Ammon's horn (tissue), 1 donor: Measurements from ENCODE around the gene ARHGAP12.

Source experiments
- DNase-seq: peaks from one replicate; pipeline ENCODE4 v3.0.0-alpha.2; 2016; ENCODE audit warnings: low spot score

ARHGAP12 gene

GRCh38 chr10:31875608-31876007 is 53.0 kb downstream of the ARHGAP12 start:
- no peak for DNase-seq

GRCh38 chr10:31873724-31874123 is 54.9 kb downstream of the ARHGAP12 start:
- DNase-seq, result no peak

GRCh38 chr10:31871266-31872065 is 57.2 kb downstream of the ARHGAP12 start:
- no peak for DNase-seq

GRCh38 chr10:31867646-31868045 is 61.0 kb downstream of the ARHGAP12 start:
- no peak for DNase-seq

- no peak for DNase-seq
Measured at GRCh38 chr10:31866118-31866670, 62.4 kb downstream of the ARHGAP12 start.

GRCh38 chr10:31864834-31865518 is 63.7 kb downstream of the ARHGAP12 start:
- DNase-seq, result peak; percentile 9

- no peak for DNase-seq
Measured at GRCh38 chr10:31855033-31855432, 73.6 kb downstream of the ARHGAP12 start.

GRCh38 chr10:31853629-31854028 is 75.0 kb downstream of the ARHGAP12 start:
- no peak for DNase-seq

GRCh38 chr10:31851216-31851615 is 77.4 kb downstream of the ARHGAP12 start:
- DNase-seq, result no peak

- DNase-seq, result no peak
Measured at GRCh38 chr10:31847515-31847914, 81.1 kb downstream of the ARHGAP12 start.

GRCh38 chr10:31838709-31839108 is 89.9 kb downstream of the ARHGAP12 start:
- no peak for DNase-seq

GRCh38 chr10:31838065-31838464 is 90.6 kb downstream of the ARHGAP12 start:
- DNase-seq, result no peak

- DNase-seq, result peak; percentile 33
Measured at GRCh38 chr10:31836569-31837406, 91.8 kb downstream of the ARHGAP12 start.

- DNase-seq, result no peak
Measured at GRCh38 chr10:31833753-31834152, 94.9 kb downstream of the ARHGAP12 start.

GRCh38 chr10:31832261-31832660 is 96.4 kb downstream of the ARHGAP12 start:
- no peak for DNase-seq

GRCh38 chr10:31830887-31831286 is 97.7 kb downstream of the ARHGAP12 start:
- DNase-seq, result no peak

- no peak for DNase-seq
Measured at GRCh38 chr10:31829776-31830175, 98.9 kb downstream of the ARHGAP12 start.

GRCh38 chr10:31823358-31823757 is 105.3 kb downstream of the ARHGAP12 start:
- DNase-seq, result no peak

GRCh38 chr10:31822616-31823318 is 105.9 kb downstream of the ARHGAP12 start:
- DNase-seq, result no peak

GRCh38 chr10:31822150-31822549 is 106.5 kb downstream of the ARHGAP12 start:
- no peak for DNase-seq

- DNase-seq, result no peak
Measured at GRCh38 chr10:31820778-31821369, 107.8 kb downstream of the ARHGAP12 start.
